Measurements from ENCODE around the gene PARD6G. TPM values are rescaled to one million over a fixed set of nuclear protein-coding genes. Genes with fewer than 3 reads are reported as not detected.

The PARD6G gene
- total RNA-seq, 2 donors from 2014 or later: not detected

- Mint-ChIP-seq H3K4me1 (ENCODE audit: low read depth in 2 of 2) (peaks cover 17 to 24% of the 10 kb centered on the region in 2 donors), H3K4me3 (no peak overlapping the region), H3K27me3 (no peaks in the 10 kb centered on the region), H3K36me3 (peaks cover 5% of the 10 kb centered on the region), H3K27ac (peak overlapping the region in 1 of 2 donors; percentile 20), H3K9me3 (no peaks in the 10 kb centered on the region)
- ATAC-seq (no peak), DNase-seq (ENCODE audit: low spot score) (no peak)
Observed at GRCh38 chr18:80112624-80113248, 134.6 kb downstream of the PARD6G start.

GRCh38 chr18:80109676-80110078 lies 137.6 kb downstream of the PARD6G start:
- ATAC-seq (peak; percentile 52 to 59), DNase-seq (ENCODE audit: low spot score) (no peak)
- H3K36me3 Mint-ChIP-seq: peaks cover 5% of the 10 kb centered on the region
- H3K4me3 Mint-ChIP-seq: peak overlapping the region; percentile 74
- peaks cover 24 to 25% of the 10 kb centered on the region in 2 donors for H3K4me1 Mint-ChIP-seq (ENCODE audit: low read depth in 2 of 2)
- no peaks in the 10 kb centered on the region for H3K9me3 Mint-ChIP-seq
- peak overlapping the region; percentile 1 to 28 for H3K27ac Mint-ChIP-seq
- no peaks in the 10 kb centered on the region for H3K27me3 Mint-ChIP-seq

DNA sequence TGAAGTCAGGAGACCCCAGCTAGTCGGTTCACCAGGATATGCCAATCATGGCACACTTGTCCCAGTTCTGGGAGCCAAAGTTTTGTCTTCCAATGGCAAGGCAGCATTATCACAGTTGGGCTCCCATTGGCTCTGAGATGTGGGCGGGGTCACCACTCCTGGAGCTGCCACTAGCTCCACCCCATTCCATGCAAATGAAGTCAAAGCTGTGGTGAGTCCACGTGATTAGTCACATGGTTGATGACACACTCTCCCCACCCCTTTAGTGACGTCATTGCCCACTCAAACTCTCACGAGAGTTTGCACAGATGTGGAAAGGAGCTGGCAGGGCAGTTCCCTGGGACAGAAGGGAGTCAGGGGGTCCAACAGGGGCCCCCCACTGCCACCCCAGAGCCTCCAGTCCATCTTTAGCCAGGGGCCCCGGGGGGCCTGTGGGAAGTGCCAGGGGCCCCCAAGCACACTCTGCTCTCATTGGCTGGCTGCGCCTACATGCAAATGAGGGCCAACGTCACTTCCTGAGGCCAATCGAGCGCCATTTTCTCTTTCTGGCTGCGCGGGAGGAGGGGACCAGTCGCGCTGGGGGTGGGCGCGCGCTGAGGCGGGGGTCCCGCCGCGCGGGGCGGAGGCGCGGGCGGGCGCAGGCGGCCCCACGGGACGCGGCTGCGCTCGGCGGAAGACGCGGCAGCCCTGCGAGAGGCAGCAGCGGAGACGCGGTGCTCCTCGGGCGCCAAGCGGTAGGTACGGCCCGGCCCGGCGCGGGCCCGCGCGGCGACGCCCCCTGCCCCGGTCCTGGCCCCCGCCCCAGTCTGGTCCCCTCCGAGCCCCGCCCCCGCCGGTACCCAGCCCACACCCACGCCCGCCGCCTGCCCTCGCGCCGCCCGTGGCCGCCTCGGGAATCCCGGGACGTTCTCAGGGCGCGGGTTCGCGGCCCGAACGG lies 138.3 kb downstream of the PARD6G start, which contains the start of gene ADNP2:
ADNP2 (plus strand) TSS at position 524 of the 937 bp plus-strand sequence. CDS start 8,281 bp downstream, outside the sequence.
- peaks cover 5% of the 10 kb centered on the region for H3K36me3 Mint-ChIP-seq
- peak within 1 kb of the TSS; percentile 70 to 73 for H3K27ac Mint-ChIP-seq
- ATAC-seq: peak; percentile 89 to 92
- DNase-seq (ENCODE audit: low spot score): peak; percentile 85
- peaks cover 20 to 24% of the 10 kb centered on the region in 2 donors for H3K4me1 Mint-ChIP-seq (ENCODE audit: low read depth in 2 of 2)
- no peaks in the 10 kb centered on the region for H3K9me3 Mint-ChIP-seq
- peak within 1 kb of the TSS; percentile 74 for H3K4me3 Mint-ChIP-seq
- H3K27me3 Mint-ChIP-seq: no peaks in the 10 kb centered on the region

- Mint-ChIP-seq H3K4me1 (ENCODE audit: low read depth in 2 of 2) (peaks cover 16 to 18% of the 10 kb centered on the region in 2 donors), H3K27me3 (no peaks in the 10 kb centered on the region), H3K4me3 (peak overlapping the region; percentile 61), H3K36me3 (peaks cover 5% of the 10 kb centered on the region), H3K9me3 (no peaks in the 10 kb centered on the region), H3K27ac (peak overlapping the region; percentile 70 to 73)
- DNase-seq (ENCODE audit: low spot score): no peak
- ATAC-seq: no peak
Observed at GRCh38 chr18:80108121-80108536, 139.2 kb downstream of the PARD6G start.

DNA sequence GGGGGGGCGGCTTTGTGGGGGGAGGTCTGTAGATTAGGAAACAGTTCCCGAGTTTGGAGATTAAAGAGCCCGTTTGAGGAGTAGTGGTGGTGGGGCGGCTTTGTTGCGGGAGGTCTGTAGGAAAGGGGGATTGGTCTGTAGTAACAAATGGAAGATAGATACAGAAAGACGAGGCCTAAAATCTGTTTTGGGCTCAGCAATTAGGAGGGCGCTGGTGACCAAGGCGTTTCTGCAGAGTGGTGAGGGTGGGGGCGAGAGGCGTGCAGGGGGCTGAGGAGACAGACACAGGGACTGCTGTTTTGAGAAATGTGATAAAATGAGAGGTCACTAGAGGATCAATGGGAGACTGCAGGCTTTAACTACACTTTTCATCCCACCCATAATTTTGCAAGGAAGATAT lies 139.9 kb downstream of the PARD6G start:
- H3K9me3 Mint-ChIP-seq: no peaks in the 10 kb centered on the region
- no peak overlapping the region for H3K4me3 Mint-ChIP-seq
- H3K36me3 Mint-ChIP-seq: peaks cover 5% of the 10 kb centered on the region
- H3K27me3 Mint-ChIP-seq: no peaks in the 10 kb centered on the region
- H3K27ac Mint-ChIP-seq: peak overlapping the region in 1 of 2 donors; percentile 70
- DNase-seq (ENCODE audit: low spot score): no peak
- no peak for ATAC-seq
- peaks cover 16 to 18% of the 10 kb centered on the region in 2 donors for H3K4me1 Mint-ChIP-seq (ENCODE audit: low read depth in 2 of 2)

Other genes starting within 250 kb of the PARD6G start
- gene RBFA, start 213.1 kb downstream of the PARD6G start, total RNA-seq: 10 to 100 TPM; 23.0 to 47.3 TPM
- gene ADNP2, start 138.3 kb downstream of the PARD6G start, total RNA-seq: 10 to 100 TPM; 23.1 to 28.8 TPM

Measured in natural killer cell treated with Interleukin-12 subunit alpha and Interleukin-12 subunit beta and Interleukin-15 and Interleukin-18, amount 100 ng/mL, for 72 hours (primary cell).